ENCODE results near the gene CIDEB.

GRCh38 chr14:24255438-24255837 lies 52.3 kb downstream of the CIDEB start:
- TF ChIP-seq CTCF (IDR thresholded peaks at IDR 0.05): no peak
- no peak for TF ChIP-seq POLR2A (IDR thresholded peaks at IDR 0.05)

All from Peyer's patch (tissue), 4 donors.